Subcutaneous adipose tissue (tissue), 4 donors: ENCODE measurements around the gene GPR45. TPM values are rescaled to one million over a fixed set of nuclear protein-coding genes. Genes with fewer than 3 reads are reported as not detected.

Source experiments
- total RNA-seq, 4 donors: library from RNA; depleted of rRNA; stranded (reverse); fragments of >200 nt; gene quantifications; one replicate each; pipeline ENCODE4 v1.1.0, GENCODE V29; 2016
- TF ChIP-seq, protein P1 (sequence below): fragments of 450-650 bp; IDR thresholded peaks from one replicate; pipeline ENCODE4 v1.5.1; 2016; ENCODE audit warnings: low read depth, mild to moderate bottlenecking, control low read depth, antibody characterized with exemption, moderate library complexity

GPR45 gene
- total RNA-seq, 4 donors from 2014 or later, result not detected

DNA sequence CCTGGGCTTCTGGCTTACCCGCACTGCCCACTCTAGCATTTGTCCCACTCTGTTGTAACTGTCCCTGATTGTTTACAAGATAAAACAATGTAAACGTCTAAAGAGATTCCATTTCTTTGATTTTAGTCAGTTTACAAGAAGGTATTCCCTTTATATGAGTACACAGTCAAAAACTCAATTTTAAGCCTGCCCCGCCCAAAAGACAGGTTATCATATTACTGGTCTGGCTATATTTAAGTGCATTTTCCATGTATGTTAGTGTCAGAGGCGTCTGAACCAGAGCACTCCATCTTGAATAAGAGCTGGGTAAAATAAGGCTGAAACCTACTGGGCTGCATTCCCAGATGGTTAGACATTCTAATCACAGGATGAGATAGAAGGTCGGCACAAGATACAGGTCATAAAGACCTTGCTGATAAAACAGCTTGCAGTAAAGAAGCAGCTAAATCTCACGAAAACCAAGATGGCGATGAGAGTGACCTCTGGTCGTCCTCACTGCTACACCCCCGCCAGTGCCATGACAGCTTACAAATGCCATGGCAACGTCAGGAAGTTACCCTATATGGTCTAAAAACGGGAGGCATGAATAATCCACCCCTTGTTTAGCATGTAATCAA is 15.0 kb downstream of the GPR45 start:
- TF ChIP-seq, protein P1, sequence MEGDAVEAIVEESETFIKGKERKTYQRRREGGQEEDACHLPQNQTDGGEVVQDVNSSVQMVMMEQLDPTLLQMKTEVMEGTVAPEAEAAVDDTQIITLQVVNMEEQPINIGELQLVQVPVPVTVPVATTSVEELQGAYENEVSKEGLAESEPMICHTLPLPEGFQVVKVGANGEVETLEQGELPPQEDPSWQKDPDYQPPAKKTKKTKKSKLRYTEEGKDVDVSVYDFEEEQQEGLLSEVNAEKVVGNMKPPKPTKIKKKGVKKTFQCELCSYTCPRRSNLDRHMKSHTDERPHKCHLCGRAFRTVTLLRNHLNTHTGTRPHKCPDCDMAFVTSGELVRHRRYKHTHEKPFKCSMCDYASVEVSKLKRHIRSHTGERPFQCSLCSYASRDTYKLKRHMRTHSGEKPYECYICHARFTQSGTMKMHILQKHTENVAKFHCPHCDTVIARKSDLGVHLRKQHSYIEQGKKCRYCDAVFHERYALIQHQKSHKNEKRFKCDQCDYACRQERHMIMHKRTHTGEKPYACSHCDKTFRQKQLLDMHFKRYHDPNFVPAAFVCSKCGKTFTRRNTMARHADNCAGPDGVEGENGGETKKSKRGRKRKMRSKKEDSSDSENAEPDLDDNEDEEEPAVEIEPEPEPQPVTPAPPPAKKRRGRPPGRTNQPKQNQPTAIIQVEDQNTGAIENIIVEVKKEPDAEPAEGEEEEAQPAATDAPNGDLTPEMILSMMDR, result no peak

DNA sequence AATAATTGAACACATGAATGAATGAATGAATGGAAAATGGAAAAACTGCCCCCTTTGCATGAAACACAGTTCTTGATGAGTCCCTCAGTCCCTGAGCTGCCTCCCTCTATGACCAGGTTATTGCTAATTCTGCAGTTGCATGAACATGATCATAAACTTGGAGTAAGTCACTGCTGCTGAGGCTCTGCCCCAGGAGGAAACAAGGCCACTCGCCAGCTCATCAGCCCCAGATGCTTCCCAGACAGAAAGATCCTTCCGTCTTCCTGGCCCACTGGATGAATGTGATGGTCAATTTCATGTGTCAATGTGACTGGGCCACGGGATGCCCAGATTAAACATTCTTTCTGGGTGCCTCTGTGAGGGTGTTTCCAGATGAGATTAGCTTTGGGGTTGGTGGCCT is 16.4 kb downstream of the GPR45 start:
- TF ChIP-seq, protein P1, result no peak

DNA sequence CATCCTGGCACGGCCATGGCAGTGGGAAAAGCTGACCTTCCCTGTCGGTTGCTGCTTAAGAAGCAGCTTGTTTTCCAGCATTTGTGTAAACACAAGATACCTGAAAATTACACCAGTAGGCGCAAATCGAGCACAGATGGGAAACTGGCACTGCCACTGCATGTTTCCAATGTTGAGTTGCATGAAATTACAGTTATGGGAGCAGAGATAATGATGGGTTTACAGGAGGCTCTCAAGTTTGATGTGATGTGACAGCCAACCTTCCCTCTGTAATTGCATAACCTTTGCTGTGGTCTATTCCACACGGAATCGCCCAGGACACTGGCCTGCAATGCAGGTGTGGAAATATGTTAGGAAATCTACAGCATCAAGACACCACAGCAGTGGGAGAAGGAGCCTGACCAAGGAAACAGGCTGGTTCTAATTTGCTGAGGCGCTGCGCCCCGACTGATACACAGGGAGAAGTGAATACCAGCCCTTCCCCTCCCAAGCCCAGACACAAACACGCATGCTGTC is 17.4 kb downstream of the GPR45 start:
- TF ChIP-seq, protein P1, result no peak

DNA sequence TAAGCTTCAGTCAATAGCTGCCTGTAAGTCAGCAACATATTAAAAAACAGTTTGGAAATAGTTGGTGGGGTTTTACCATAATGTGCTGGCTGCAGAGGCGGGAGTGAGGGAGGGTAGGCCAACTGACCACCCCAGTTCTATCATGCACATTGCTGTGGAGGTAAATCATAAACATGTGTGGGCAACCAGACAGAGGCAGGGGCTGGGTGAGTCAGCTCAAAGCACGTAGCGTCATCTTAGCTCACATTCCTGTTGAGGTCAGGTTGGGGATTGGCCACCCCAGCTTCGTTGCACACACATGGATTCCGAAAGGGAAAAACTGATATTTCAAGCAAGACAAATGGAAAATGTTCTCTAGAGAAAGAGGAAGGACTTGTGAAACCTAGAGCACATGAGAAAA is 19.5 kb downstream of the GPR45 start:
- TF ChIP-seq, protein P1, result no peak

DNA sequence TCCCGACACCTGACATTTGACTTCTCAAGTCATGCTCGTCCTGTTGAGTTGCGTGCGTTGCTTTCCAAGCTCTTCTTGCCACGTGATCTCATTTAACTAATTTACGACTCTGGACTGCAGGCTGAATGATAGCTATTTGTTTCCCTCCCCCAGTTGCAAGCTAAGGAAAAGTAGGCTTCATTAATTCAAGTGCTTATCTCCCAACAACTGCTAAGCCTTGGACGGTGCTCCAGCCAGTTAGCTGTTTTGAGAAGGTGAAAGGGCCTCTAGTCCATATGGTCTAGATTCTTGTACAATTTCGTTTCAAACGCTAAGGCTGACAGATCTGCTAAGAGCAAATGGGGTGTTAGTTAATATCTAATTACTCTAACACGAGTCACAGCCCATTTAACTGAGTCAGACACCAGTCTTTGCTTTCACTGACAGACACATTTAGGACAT is 21.1 kb downstream of the GPR45 start:
- TF ChIP-seq, protein P1, result no peak

DNA sequence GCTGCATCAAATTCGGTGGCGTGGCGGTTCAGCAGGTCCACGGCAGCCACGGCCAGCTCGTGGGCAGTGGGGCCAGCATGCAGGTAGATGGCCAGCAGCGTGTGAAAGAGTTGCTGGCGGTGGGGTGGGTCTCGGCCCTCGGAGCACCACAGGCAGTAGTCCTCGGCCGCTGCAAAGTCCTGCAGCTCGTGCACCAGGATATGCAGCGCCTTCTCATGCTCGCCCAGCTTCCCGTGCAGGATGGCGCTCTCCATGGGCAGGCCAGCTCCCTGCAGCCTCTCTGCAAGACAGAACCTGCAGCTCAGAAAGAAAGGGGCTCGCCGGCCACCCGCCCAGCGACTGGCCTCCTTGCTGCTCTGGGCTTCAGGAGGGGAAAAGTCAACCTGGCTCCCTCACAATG is 27.9 kb downstream of the GPR45 start:
- TF ChIP-seq, protein P1, result no peak

DNA sequence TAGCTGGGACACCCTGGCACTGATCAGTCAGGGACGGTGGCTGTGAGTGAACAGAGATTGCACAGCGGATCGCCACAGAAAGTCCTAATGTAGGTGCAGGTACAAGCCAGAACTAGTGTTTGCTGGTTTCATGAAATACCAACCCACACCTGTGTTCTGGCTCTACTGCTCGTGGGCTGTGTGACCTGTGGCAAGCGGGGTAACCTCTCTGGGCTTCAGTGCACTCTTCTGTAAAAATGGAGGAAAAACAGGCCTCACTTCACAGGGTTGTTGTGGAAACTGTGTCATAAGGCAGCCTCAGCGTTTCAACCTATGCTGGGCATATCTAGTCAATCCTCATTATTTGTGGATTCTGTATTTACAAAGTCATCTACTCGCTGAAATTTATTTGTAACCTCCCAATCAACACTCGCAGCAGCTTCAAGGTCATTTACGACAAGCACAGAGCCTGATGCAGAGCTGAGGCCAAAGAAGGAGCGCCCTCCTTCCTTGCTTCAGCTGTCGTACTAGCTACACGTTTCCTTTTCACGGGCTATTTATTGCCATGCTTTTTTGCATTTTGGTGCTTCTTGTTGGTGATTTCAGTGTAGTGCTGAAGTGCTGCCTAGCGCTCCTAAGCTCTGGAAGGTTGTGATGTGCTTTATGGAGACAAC is 30.0 kb downstream of the GPR45 start:
- TF ChIP-seq, protein P1, result no peak
